Measurements from ENCODE around the gene SBNO2.

- TF ChIP-seq, protein P1, sequence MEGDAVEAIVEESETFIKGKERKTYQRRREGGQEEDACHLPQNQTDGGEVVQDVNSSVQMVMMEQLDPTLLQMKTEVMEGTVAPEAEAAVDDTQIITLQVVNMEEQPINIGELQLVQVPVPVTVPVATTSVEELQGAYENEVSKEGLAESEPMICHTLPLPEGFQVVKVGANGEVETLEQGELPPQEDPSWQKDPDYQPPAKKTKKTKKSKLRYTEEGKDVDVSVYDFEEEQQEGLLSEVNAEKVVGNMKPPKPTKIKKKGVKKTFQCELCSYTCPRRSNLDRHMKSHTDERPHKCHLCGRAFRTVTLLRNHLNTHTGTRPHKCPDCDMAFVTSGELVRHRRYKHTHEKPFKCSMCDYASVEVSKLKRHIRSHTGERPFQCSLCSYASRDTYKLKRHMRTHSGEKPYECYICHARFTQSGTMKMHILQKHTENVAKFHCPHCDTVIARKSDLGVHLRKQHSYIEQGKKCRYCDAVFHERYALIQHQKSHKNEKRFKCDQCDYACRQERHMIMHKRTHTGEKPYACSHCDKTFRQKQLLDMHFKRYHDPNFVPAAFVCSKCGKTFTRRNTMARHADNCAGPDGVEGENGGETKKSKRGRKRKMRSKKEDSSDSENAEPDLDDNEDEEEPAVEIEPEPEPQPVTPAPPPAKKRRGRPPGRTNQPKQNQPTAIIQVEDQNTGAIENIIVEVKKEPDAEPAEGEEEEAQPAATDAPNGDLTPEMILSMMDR (IDR thresholded peaks at IDR 0.05): no peak
- no peak for TF ChIP-seq POLR2A (IDR thresholded peaks at IDR 0.05)
Observed at GRCh38 chr19:1155352-1156304, 18.4 kb downstream of the SBNO2 start.

Measured in right lobe of liver (tissue), 4 donors.